IMR-90 (cell line): Measurements from ENCODE around the gene MGA. TPM values are rescaled to one million over a fixed set of nuclear protein-coding genes. Genes with fewer than 3 reads are reported as not detected.

Source experiments
- ATAC-seq: fragments of 200-7000 bp; cut with Tn5 transposase; 2 replicates; pipeline ENCODE4 v1.9.1; 2020; ENCODE audit warnings: low read depth, mild to moderate bottlenecking, moderate library complexity
- BruUV-seq: library from RNA; stranded (reverse); fragments of 400-500 nt; replicated peaks from 2 replicates; lab custom pipeline; 2021; lab: Mats Ljungman, UMichigan
- CTCF ChIA-PET: fragments of 300-600 bp; formaldehyde crosslinking; extraction: SDS; loops from one replicate; lab custom pipeline; 2021; ENCODE audit warnings: antibody characterized with exemption; lab: Yijun Ruan, JAX
- POLR2A ChIA-PET: fragments of 300-600 bp; sonication (Branson Sonifier 250); formaldehyde crosslinking; loops from one replicate; lab custom pipeline; 2022; ENCODE audit warnings: antibody characterized with exemption; ENCODE audit not compliant: unreplicated experiment; lab: Charles Lee
- DNase-seq: peaks from one replicate; pipeline ENCODE4 v3.0.0; 2013
- H2AFZ ChIP-seq: replicated peaks from 2 replicates; pipeline ENCODE3; 2013; ENCODE audit warnings: low read length, mild to moderate bottlenecking; ENCODE audit not compliant: poor library complexity
- H2AK5ac ChIP-seq: 2 replicates; pipeline ENCODE4 v1.6.1; 2013; ENCODE audit warnings: low read depth, low read length, inconsistent platforms
- H2AK9ac ChIP-seq: replicated peaks from 2 replicates; pipeline ENCODE3; 2013; ENCODE audit warnings: mild to moderate bottlenecking, low read depth, low read length, moderate library complexity; ENCODE audit not compliant: poor library complexity
- H2BK120ac ChIP-seq: 2 replicates; pipeline ENCODE4 v1.6.1; 2013; ENCODE audit warnings: low read depth, low read length, inconsistent platforms
- H2BK15ac ChIP-seq: 3 replicates; pipeline ENCODE4 v1.6.1; 2013; ENCODE audit warnings: low read depth, low read length, inconsistent platforms
- H2BK20ac ChIP-seq: 2 replicates; pipeline ENCODE4 v1.6.1; 2013; ENCODE audit warnings: low read depth, mild to moderate bottlenecking, inconsistent platforms, low read length, moderate library complexity
- H2BK5ac ChIP-seq: 2 replicates; pipeline ENCODE4 v1.6.1; 2013; ENCODE audit warnings: mild to moderate bottlenecking, low read depth, low read length, inconsistent platforms; ENCODE audit not compliant: poor library complexity, severe bottlenecking
- H3K14ac ChIP-seq: replicated peaks from 2 replicates; pipeline ENCODE4 v1.6.1; 2013; ENCODE audit warnings: low read depth, low read length, inconsistent platforms
- H3K18ac ChIP-seq: 2 replicates; pipeline ENCODE4 v1.6.1; 2013; ENCODE audit warnings: low read depth, low read length, control low read depth
- H3K23ac ChIP-seq: 2 replicates; pipeline ENCODE4 v1.6.1; 2013; ENCODE audit warnings: low read depth, low read length, inconsistent platforms
- H3K27ac ChIP-seq: 2 replicates; pipeline ENCODE4 v1.5.1; 2013; ENCODE audit warnings: mild to moderate bottlenecking, control low read depth, low read length; ENCODE audit not compliant: insufficient read depth
- H3K27me3 ChIP-seq: 2 replicates; pipeline ENCODE4 v1.6.1; 2013; ENCODE audit warnings: low read length; ENCODE audit not compliant: control insufficient read depth, insufficient read depth
- H3K36me3 ChIP-seq: 2 replicates; pipeline ENCODE4 v1.6.1; 2013; ENCODE audit warnings: low read length, mixed read lengths; ENCODE audit not compliant: control insufficient read depth, insufficient read depth
- H3K4ac ChIP-seq: 2 replicates; pipeline ENCODE4 v1.6.1; 2013; ENCODE audit warnings: low read depth, low read length, inconsistent platforms
- H3K4me1 ChIP-seq: 2 replicates; pipeline ENCODE4 v1.6.1; 2013; ENCODE audit warnings: low read length, mixed read lengths; ENCODE audit not compliant: control insufficient read depth, insufficient read depth
- H3K4me2 ChIP-seq: 2 replicates; pipeline ENCODE4 v1.6.1; 2013; ENCODE audit warnings: low read depth, mild to moderate bottlenecking, control low read depth, low read length, moderate library complexity
- H3K4me3 ChIP-seq: 2 replicates; pipeline ENCODE4 v1.5.1; 2013; ENCODE audit warnings: low read depth, mild to moderate bottlenecking, control low read depth, low read length, moderate library complexity; ENCODE audit not compliant: insufficient read depth
- H3K56ac ChIP-seq: 2 replicates; pipeline ENCODE4 v1.6.1; 2013; ENCODE audit warnings: low read length, inconsistent platforms; ENCODE audit not compliant: insufficient read depth; ENCODE audit errors: extremely low read depth
- H3K79me1 ChIP-seq, 2 experiments: 2 replicates each; pipeline ENCODE4 v1.6.1; 2013; ENCODE audit warnings: low read length in 2 of 2, inconsistent platforms in 1 of 2, low read depth in 1 of 2
- H3K9ac ChIP-seq: 2 replicates; pipeline ENCODE4 v1.6.1; 2013; ENCODE audit warnings: low read depth, low read length, control low read depth
- H3K9me1 ChIP-seq: 2 replicates; pipeline ENCODE4 v1.6.1; 2013; ENCODE audit warnings: low read length, inconsistent platforms; ENCODE audit not compliant: insufficient read depth
- H3K9me3 ChIP-seq: 2 replicates; pipeline ENCODE4 v1.6.1; 2013; ENCODE audit warnings: low read length; ENCODE audit not compliant: control insufficient read depth, insufficient read depth
- H4K20me1 ChIP-seq: 2 replicates; pipeline ENCODE4 v1.6.1; 2013; ENCODE audit warnings: low read length, inconsistent platforms; ENCODE audit not compliant: insufficient read depth
- H4K5ac ChIP-seq: 2 replicates; pipeline ENCODE4 v1.6.1; 2013; ENCODE audit warnings: mild to moderate bottlenecking, low read depth, low read length, control low read depth
- H4K8ac ChIP-seq, 2 experiments: 2 replicates each; pipeline ENCODE4 v1.6.1; 2013; ENCODE audit warnings: low read depth in 2 of 2, low read length in 2 of 2, control low read depth in 1 of 2, inconsistent platforms in 1 of 2
- H4K91ac ChIP-seq: 2 replicates; pipeline ENCODE4 v1.6.1; 2013; ENCODE audit warnings: low read depth, low read length, inconsistent platforms; ENCODE audit not compliant: insufficient read depth
- BHLHE40 ChIP-seq: fragments of 150-350 bp; IDR thresholded peaks from 2 replicates; pipeline ENCODE4 v1.6.1; 2016; ENCODE audit warnings: mild to moderate bottlenecking, low read depth, low read length
- CEBPB ChIP-seq: IDR thresholded peaks from 2 replicates; pipeline ENCODE4 v1.6.1; 2012; ENCODE audit warnings: low read depth, low read length, improper control_type of control experiment
- CHD1 ChIP-seq: IDR thresholded peaks from 2 replicates; pipeline ENCODE4 v1.6.1; 2012; ENCODE audit warnings: low read depth, low read length, improper control_type of control experiment
- MAFK ChIP-seq: IDR thresholded peaks from 2 replicates; pipeline ENCODE4 v1.6.1; 2012; ENCODE audit warnings: low read depth, low read length, improper control_type of control experiment
- MAZ ChIP-seq: IDR thresholded peaks from 2 replicates; pipeline ENCODE4 v1.6.1; 2012; ENCODE audit warnings: low read depth, mild to moderate bottlenecking, low read length, improper control_type of control experiment, moderate library complexity, borderline replicate concordance
- USF2 ChIP-seq: fragments of 150-350 bp; IDR thresholded peaks from 2 replicates; pipeline ENCODE4 v1.6.1; 2017; ENCODE audit warnings: mild to moderate bottlenecking, antibody characterized with exemption, low read length, low read depth
- WGBS, 2 experiments: methylation state at CpG; one replicate each; pipeline versions ENCODE4 v1.1.5 to v1.1.7; 2013; ENCODE audit warnings: missing lambda C conversion rate in 2 of 2; ENCODE audit not compliant: insufficient read length in 1 of 2; ENCODE audit errors: extremely low coverage in 2 of 2; 5-methylcytosine and 5-hydroxymethylcytosine counted together
- dilution Hi-C: fragments of 300-500 bp; cut with HindIII; formaldehyde crosslinking; loops from one replicate; pipeline ENCODE4 v1.14.3; 2018; ENCODE audit warnings: low sequenced_read_pairs; ENCODE audit not compliant: unreplicated experiment
- in situ Hi-C: fragments of 300-500 bp; cut with MboI; formaldehyde crosslinking; loops from 3 replicates; pipeline ENCODE4 v1.14.3; 2019; ENCODE audit warnings: low sequenced_read_pairs, inconsistent platforms, mixed read lengths
- intact Hi-C: fragments of 100-400 bp; cut with micrococcal nuclease; formaldehyde crosslinking; loops from 2 replicates; pipeline ENCODE4 v1.10.0; 2022
- polyA plus RNA-seq, 3 experiments: library from polyadenylated mRNA; depleted of rRNA; stranded (reverse); fragments of >200 nt; gene quantifications; 2 replicates each; pipeline ENCODE4 v1.2.3, GENCODE V29; 2012; ENCODE audit warnings: low replicate concordance in 1 of 3
- total RNA-seq: library from RNA; depleted of rRNA; stranded (reverse); fragments of >200 nt; gene quantifications from 2 replicates; pipeline ENCODE4 v1.2.3, GENCODE V29; 2012

MGA gene
- total and polyA plus RNA-seq, 2 of the 4 experiments (the other 2 are of a cell fraction) = 3.2 to 38.0 TPM

- Histone ChIP-seq H3K27me3 (no peaks in the 10 kb centered on the region), H3K36me3 (no peaks in the 10 kb centered on the region), H3K14ac (peak overlapping the region; percentile 92), H3K9ac (peak overlapping the region; percentile 41), H2BK15ac (peak overlapping the region; percentile 61; the same call in 1 of the 3 replicates), H2BK120ac (peak overlapping the region; percentile 79), H3K9me1 (0 out of 2 replicates have a peak, but pooled peaks cover 2% of the 10 kb centered on the region), H3K18ac (peak overlapping the region; percentile 50; the same call in 1 of the 2 replicates), H4K5ac (peak overlapping the region; percentile 86), H2AK5ac (no peak overlapping the region), H2BK5ac (no peak overlapping the region), H2BK20ac (0 out of 2 replicates have a peak overlapping the region, but pooled peaks have one; percentile 58), H3K23ac (peak overlapping the region; percentile 94; the same call in 1 of the 2 replicates), H3K4ac (peak overlapping the region; percentile 82), H3K4me3 (peak overlapping the region; percentile 70), H3K4me1 (no peaks in the 10 kb centered on the region), H3K56ac (no peak overlapping the region), H4K20me1 (no peaks in the 10 kb centered on the region), H3K79me1 (peaks cover 0 to 9% of the 10 kb centered on the region in 2 experiments; a peak in 1 of 4 replicates), H3K27ac (peak overlapping the region; percentile 33; the same call in 1 of the 2 replicates), H2AK9ac (peak overlapping the region; percentile 77), H3K4me2 (peak overlapping the region; percentile 78), H3K9me3 (peaks cover 7% of the 10 kb centered on the region), H4K8ac (peak overlapping the region; percentile 74 to 94), H4K91ac (peak overlapping the region; percentile 78), H2AFZ (peak overlapping the region; percentile 98)
- peak; percentile 91 for ATAC-seq
- peak; percentile 77 for DNase-seq
- ChIA-PET POLR2A (interaction anchor here (0.5 kb wide), 1 partner anchor 83 kb away, joined by 5 read pairs; no protein-coding TSS in a partner anchor), CTCF (no interaction called here)
- TF ChIP-seq CEBPB = no peak
- no peak for TF ChIP-seq MAFK
- TF ChIP-seq CHD1 = no peak
- peak; percentile 29; the same call in 1 of the 2 replicates for TF ChIP-seq BHLHE40
- peak; percentile 97 for TF ChIP-seq USF2
- TF ChIP-seq MAZ = 0 out of 2 replicates have a peak, but pooled peaks have one; percentile 3
- intact Hi-C loops (loop anchor here (5.0 kb wide), 1 partner anchor 41 kb away; the partner anchor contains the start of gene MGA), in situ Hi-C loops (no loop called here), dilution Hi-C loops (no loop called here)
- WGBS, 2 experiments = 3% methylated on average over 58 of the region's 104 CpGs; no CpG with 5 or more reads in 1 of the 2 experiments
- BruUV-seq = no TSS peak
Measured at GRCh38 chr15:41621200-41622193, 38.7 kb upstream of the MGA start.
